CD14-positive monocyte (primary cell): ENCODE results near the gene NRAS. TPM values are rescaled to one million over a fixed set of nuclear protein-coding genes. Genes with fewer than 3 reads are reported as not detected.

Experiments used
- DNase-seq, 3 donors: peaks; one replicate each; pipeline ENCODE4 v3.0.0-alpha.2; 2011 to 2022
- H2AFZ ChIP-seq: 2 replicates; pipeline ENCODE4 v1.6.0; 2012; ENCODE audit warnings: mild to moderate bottlenecking, low read depth, low read length, inconsistent platforms; ENCODE audit not compliant: insufficient read depth, poor library complexity, severe bottlenecking
- H3K27ac ChIP-seq, 2 donors: 1 replicate in 1 of 2; 2 replicates in 1 of 2; pipeline ENCODE4 v1.5.1; 2012 to 2013; ENCODE audit warnings: low read length in 2 of 2, control low read depth in 1 of 2, inconsistent platforms in 1 of 2, low read depth in 1 of 2, mild to moderate bottlenecking in 1 of 2
- H3K27me3 ChIP-seq, 2 donors: one replicate each; pipeline versions ENCODE4 v1.6.0 to v1.6.1; 2011 to 2013; ENCODE audit warnings: low read length in 2 of 2; ENCODE audit not compliant: control insufficient read depth in 2 of 2, insufficient read depth in 2 of 2
- H3K36me3 ChIP-seq, 2 donors: replicated peaks in 1 of 2; 1 replicate in 1 of 2; 2 replicates in 1 of 2; pipeline versions ENCODE4 v1.5.1 to v1.6.1; 2012 to 2013; ENCODE audit warnings: low read length in 2 of 2, control low read depth in 1 of 2, inconsistent platforms in 1 of 2, mild to moderate bottlenecking in 1 of 2; ENCODE audit not compliant: insufficient read depth in 2 of 2, control insufficient read depth in 1 of 2
- H3K4me1 ChIP-seq, 2 donors: 1 replicate in 1 of 2; 2 replicates in 1 of 2; pipeline versions ENCODE4 v1.5.1 to v1.6.1; 2012 to 2013; ENCODE audit warnings: low read length in 2 of 2, control low read depth in 1 of 2, inconsistent platforms in 1 of 2, mild to moderate bottlenecking in 1 of 2, moderate library complexity in 1 of 2; ENCODE audit not compliant: insufficient read depth in 2 of 2, control insufficient read depth in 1 of 2
- H3K4me2 ChIP-seq: replicated peaks from 2 replicates; pipeline ENCODE3; 2012; ENCODE audit warnings: low read length, moderate library complexity, mild to moderate bottlenecking; ENCODE audit not compliant: poor library complexity, severe bottlenecking; ENCODE audit errors: extremely low read depth
- H3K4me3 ChIP-seq, 3 experiments: fragments of 200-600 bp in 1 of 3; sonication (generic) in 1 of 3; replicated peaks in 1 of 3; 1 replicate in 2 of 3; 2 replicates in 1 of 3; pipeline ENCODE4 v1.5.1; 2011 to 2013; ENCODE audit warnings: low read length in 3 of 3, mild to moderate bottlenecking in 3 of 3, control low read depth in 2 of 3, low read depth in 2 of 3, inconsistent platforms in 1 of 3, moderate library complexity in 1 of 3
- H3K79me2 ChIP-seq: 2 replicates; pipeline ENCODE4 v1.6.0; 2012; ENCODE audit warnings: mild to moderate bottlenecking, control low read depth, inconsistent platforms, low read length, moderate library complexity; ENCODE audit not compliant: insufficient read depth
- H3K9ac ChIP-seq: 2 replicates; pipeline ENCODE4 v1.6.0; 2017; ENCODE audit warnings: low read length, mild to moderate bottlenecking; ENCODE audit not compliant: insufficient read depth, poor library complexity, severe bottlenecking
- H3K9me3 ChIP-seq, 2 donors: replicated peaks in 1 of 2; 1 replicate in 1 of 2; 2 replicates in 1 of 2; pipeline versions ENCODE4 v1.5.1 to v1.6.1; 2012 to 2013; ENCODE audit warnings: low read length in 2 of 2, control low read depth in 1 of 2; ENCODE audit not compliant: control insufficient read depth in 1 of 2, insufficient read depth in 1 of 2
- H4K20me1 ChIP-seq: 2 replicates; pipeline ENCODE4 v1.6.0; 2012; ENCODE audit warnings: mild to moderate bottlenecking, low read length, control low read depth, moderate library complexity; ENCODE audit not compliant: insufficient read depth
- H3K27ac Mint-ChIP-seq, 7 donors: one replicate each; pipeline ENCODE4 v1.8.0; 2020; ENCODE audit warnings: mild to moderate bottlenecking in 7 of 7, mixed read lengths in 7 of 7, moderate library complexity in 6 of 7, inconsistent platforms in 2 of 7
- H3K27me3 Mint-ChIP-seq, 3 donors: one replicate each; pipeline ENCODE4 v1.8.0; 2021 to 2022; ENCODE audit warnings: low read depth in 3 of 3, mild to moderate bottlenecking in 3 of 3, mixed read lengths in 3 of 3, moderate library complexity in 3 of 3, inconsistent platforms in 1 of 3
- H3K36me3 Mint-ChIP-seq, 2 donors: one replicate each; pipeline ENCODE4 v1.8.0; 2020; ENCODE audit warnings: mixed read lengths in 2 of 2, inconsistent platforms in 1 of 2, mild to moderate bottlenecking in 1 of 2
- H3K4me1 Mint-ChIP-seq: one replicate; pipeline ENCODE4 v1.8.0; 2020; ENCODE audit warnings: mild to moderate bottlenecking, mixed read lengths
- H3K4me3 Mint-ChIP-seq, 2 donors: one replicate each; pipeline ENCODE4 v1.8.0; 2020; ENCODE audit warnings: mild to moderate bottlenecking in 2 of 2, mixed read lengths in 2 of 2, moderate library complexity in 1 of 2
- H3K9me3 Mint-ChIP-seq, 7 donors: one replicate each; pipeline ENCODE4 v1.8.0; 2020 to 2022; ENCODE audit warnings: mixed read lengths in 7 of 7, mild to moderate bottlenecking in 6 of 7, moderate library complexity in 6 of 7, inconsistent platforms in 2 of 7
- WGBS: methylation state at CpG from one replicate; pipeline ENCODE4 v1.1.5; 2013; ENCODE audit warnings: missing lambda C conversion rate; ENCODE audit not compliant: insufficient coverage; 5-methylcytosine and 5-hydroxymethylcytosine counted together
- intact Hi-C, 2 donors: fragments of 100-400 bp; cut with micrococcal nuclease; formaldehyde crosslinking; loops; one replicate each; pipeline versions ENCODE4 v1.15.0 to v1.15.1; 2023
- polyA plus RNA-seq, 3 donors: library from polyadenylated mRNA; depleted of rRNA in 1 of 3; unstranded in 2 of 3; stranded (reverse) in 1 of 3; fragments of 300-500 nt in 2 of 3; fragments of >200 nt in 1 of 3; fragmentation: Illumina TruSeq in 2 of 3; gene quantifications; 1 replicate in 2 of 3; 2 replicates in 1 of 3; pipeline ENCODE4 v1.2.3, GENCODE V29; 2012 to 2021
- TF ChIP-seq, protein P1 (sequence below): fragments of 200-600 bp; IDR thresholded peaks from one replicate; pipeline ENCODE4 v1.8.0; 2022; ENCODE audit warnings: antibody characterized with exemption, mild to moderate bottlenecking

NRAS gene
- polyA plus RNA-seq, 3 donors, result 12.2 to 42.7 (median 40.8) TPM

DNA sequence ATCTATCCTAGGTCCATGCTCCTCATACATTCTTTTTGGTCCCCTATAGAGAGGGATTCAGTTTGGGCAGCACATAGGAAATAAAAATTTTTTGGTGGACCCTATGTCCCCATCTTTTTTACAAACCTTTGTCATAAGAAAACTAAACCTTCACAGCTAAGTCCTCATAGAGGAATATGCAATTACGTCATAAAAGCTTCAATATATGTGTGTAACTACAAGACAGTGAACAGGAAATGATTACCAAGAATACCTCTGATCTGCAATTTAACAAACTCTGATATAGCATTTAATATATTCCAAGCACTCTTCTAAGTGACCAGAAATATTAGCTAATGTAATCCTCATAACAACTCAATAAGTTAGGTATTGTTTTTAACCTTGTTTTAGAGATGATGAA lies 40.5 kb downstream of the NRAS start:
- Histone ChIP-seq H3K36me3 (no peaks in the 10 kb centered on the region), H3K4me2 (no peak overlapping the region), H3K9ac (no peak overlapping the region), H3K4me3 (no peak overlapping the region), H3K9me3 (no peaks in the 10 kb centered on the region), H2AFZ (no peak overlapping the region), H3K27me3 (peaks cover 4 to 6% of the 10 kb centered on the region in 2 donors), H3K79me2 (no peaks in the 10 kb centered on the region), H4K20me1 (no peaks in the 10 kb centered on the region), H3K4me1 (no peaks in the 10 kb centered on the region), H3K27ac (no peak overlapping the region)
- H3K9me3 Mint-ChIP-seq, result peaks cover 0 to 3% (median 0%) of the 10 kb centered on the region in 7 donors
- TF ChIP-seq, protein P1, sequence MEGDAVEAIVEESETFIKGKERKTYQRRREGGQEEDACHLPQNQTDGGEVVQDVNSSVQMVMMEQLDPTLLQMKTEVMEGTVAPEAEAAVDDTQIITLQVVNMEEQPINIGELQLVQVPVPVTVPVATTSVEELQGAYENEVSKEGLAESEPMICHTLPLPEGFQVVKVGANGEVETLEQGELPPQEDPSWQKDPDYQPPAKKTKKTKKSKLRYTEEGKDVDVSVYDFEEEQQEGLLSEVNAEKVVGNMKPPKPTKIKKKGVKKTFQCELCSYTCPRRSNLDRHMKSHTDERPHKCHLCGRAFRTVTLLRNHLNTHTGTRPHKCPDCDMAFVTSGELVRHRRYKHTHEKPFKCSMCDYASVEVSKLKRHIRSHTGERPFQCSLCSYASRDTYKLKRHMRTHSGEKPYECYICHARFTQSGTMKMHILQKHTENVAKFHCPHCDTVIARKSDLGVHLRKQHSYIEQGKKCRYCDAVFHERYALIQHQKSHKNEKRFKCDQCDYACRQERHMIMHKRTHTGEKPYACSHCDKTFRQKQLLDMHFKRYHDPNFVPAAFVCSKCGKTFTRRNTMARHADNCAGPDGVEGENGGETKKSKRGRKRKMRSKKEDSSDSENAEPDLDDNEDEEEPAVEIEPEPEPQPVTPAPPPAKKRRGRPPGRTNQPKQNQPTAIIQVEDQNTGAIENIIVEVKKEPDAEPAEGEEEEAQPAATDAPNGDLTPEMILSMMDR, result no peak
- H3K4me1 Mint-ChIP-seq, result no peaks in the 10 kb centered on the region
- WGBS, result no CpG with 5 or more reads among the region's 1 CpG
- H3K36me3 Mint-ChIP-seq, result no peaks in the 10 kb centered on the region
- no peak overlapping the region for H3K4me3 Mint-ChIP-seq
- peaks cover 6 to 17% (median 17%) of the 10 kb centered on the region in 3 donors for H3K27me3 Mint-ChIP-seq
- no peak overlapping the region for H3K27ac Mint-ChIP-seq
- intact Hi-C loops, result no loop called here
- no peak for DNase-seq

DNA sequence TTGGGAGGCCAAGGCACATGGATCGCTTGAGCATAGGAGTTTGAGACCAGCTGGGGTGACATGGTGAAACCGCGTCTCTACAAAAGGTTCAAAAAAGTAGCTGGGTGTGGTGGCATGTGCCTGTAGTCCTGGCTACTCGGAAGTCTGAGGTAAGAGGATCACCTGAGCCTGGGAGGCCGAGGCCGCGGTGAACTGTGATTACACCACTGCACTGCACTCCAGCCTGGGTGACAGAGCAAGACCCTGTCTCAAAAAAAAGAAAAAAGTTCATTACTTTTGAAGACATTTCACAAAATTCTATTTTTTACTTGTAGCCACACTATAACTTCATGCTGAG lies 44.7 kb downstream of the NRAS start:
- Histone ChIP-seq H3K9ac (no peak overlapping the region), H3K9me3 (no peaks in the 10 kb centered on the region)
- peaks cover 13% of the 10 kb centered on the region for H3K4me1 Mint-ChIP-seq

More for the DNA sequence above, 44.7 kb downstream of the NRAS start:
- WGBS, result 92% methylated on average over 7 of the region's 7 CpGs
- Histone ChIP-seq H3K79me2 (no peaks in the 10 kb centered on the region), H2AFZ (no peak overlapping the region), H3K4me2 (no peak overlapping the region), H3K27ac (no peak overlapping the region), H3K4me1 (peaks cover 10 to 14% of the 10 kb centered on the region in 2 donors), H3K27me3 (peaks cover 6 to 24% of the 10 kb centered on the region in 2 donors), H3K36me3 (no peaks in the 10 kb centered on the region), H4K20me1 (no peaks in the 10 kb centered on the region), H3K4me3 (no peak overlapping the region)
- Mint-ChIP-seq H3K4me3 (no peak overlapping the region), H3K9me3 (peaks cover 0 to 3% (median 0%) of the 10 kb centered on the region in 7 donors), H3K36me3 (peaks cover 0 to 2% of the 10 kb centered on the region in 2 donors), H3K27me3 (peaks cover 27 to 34% (median 27%) of the 10 kb centered on the region in 3 donors), H3K27ac (no peak overlapping the region)
- intact Hi-C loops, result no loop called here
- DNase-seq, result no peak
- TF ChIP-seq, protein P1, result no peak
